Stimulated activated CD4-positive, alpha-beta T cell treated with anti-CD3 and anti-CD28 coated beads, Interleukin-4, amount 100 ng/mL, for 4 hours (primary cell): ENCODE measurements around the gene HEYL.

Source experiments
- DNase-seq, 2 experiments: peaks; one replicate each; pipeline ENCODE4 v3.0.0-alpha.2; 2020

HEYL gene

GRCh38 chr1:39663559-39663958 is 24.1 kb upstream of the HEYL start:
- DNase-seq, result no peak

- DNase-seq, result no peak
These were observed 23.4 kb upstream of the HEYL start for GRCh38 chr1:39662861-39663260.

- no peak for DNase-seq
These were observed 20.1 kb upstream of the HEYL start for GRCh38 chr1:39659538-39659937.

- DNase-seq, result no peak
These were observed 19.7 kb upstream of the HEYL start for GRCh38 chr1:39659110-39659509.

GRCh38 chr1:39657923-39658485 is 18.6 kb upstream of the HEYL start:
- peak; percentile 39 to 61 for DNase-seq

GRCh38 chr1:39657402-39657801 is 18.0 kb upstream of the HEYL start:
- DNase-seq, result no peak

GRCh38 chr1:39656391-39656790 is 16.9 kb upstream of the HEYL start:
- no peak for DNase-seq

GRCh38 chr1:39655578-39656268 is 16.3 kb upstream of the HEYL start:
- no peak for DNase-seq

- no peak for DNase-seq
These were observed 14.8 kb upstream of the HEYL start for GRCh38 chr1:39654291-39654690.

GRCh38 chr1:39653546-39654031 is 14.1 kb upstream of the HEYL start:
- DNase-seq, result peak; percentile 66 to 68

- DNase-seq, result no peak
These were observed 13.1 kb upstream of the HEYL start for GRCh38 chr1:39652554-39652953.

GRCh38 chr1:39652105-39652504 is 12.7 kb upstream of the HEYL start:
- DNase-seq, result no peak

- DNase-seq, result no peak
These were observed 11.0 kb upstream of the HEYL start for GRCh38 chr1:39650431-39650830.

GRCh38 chr1:39649636-39650185 is 10.3 kb upstream of the HEYL start:
- no peak for DNase-seq

- no peak for DNase-seq
These were observed 9.1 kb upstream of the HEYL start for GRCh38 chr1:39648496-39648895.

GRCh38 chr1:39647247-39647646 is 7.8 kb upstream of the HEYL start:
- DNase-seq, result no peak

GRCh38 chr1:39646232-39647081 is 7.0 kb upstream of the HEYL start:
- no peak for DNase-seq

GRCh38 chr1:39645411-39646043 is 6.1 kb upstream of the HEYL start:
- no peak for DNase-seq

- DNase-seq, result no peak
These were observed 4.3 kb upstream of the HEYL start for GRCh38 chr1:39643705-39644104.

GRCh38 chr1:39642796-39643195 is 3.4 kb upstream of the HEYL start:
- no peak for DNase-seq

- DNase-seq, result no peak
These were observed 1.4 kb upstream of the HEYL start for GRCh38 chr1:39640861-39641260.

- DNase-seq, result no peak
These were observed 508 bp downstream of the HEYL start for GRCh38 chr1:39638965-39639304.

GRCh38 chr1:39637361-39637760 is 2.1 kb downstream of the HEYL start:
- DNase-seq, result no peak
